IMR-90 (cell line): ENCODE data around the gene KAT2A.

ENCODE experiments used
- CEBPB ChIP-seq: IDR thresholded peaks from 2 replicates; pipeline ENCODE4 v1.6.1; 2012; ENCODE audit warnings: low read depth, low read length, improper control_type of control experiment
- FOS ChIP-seq: fragments of 150-350 bp; IDR thresholded peaks from 2 replicates; pipeline ENCODE4 v1.6.1; 2016; ENCODE audit warnings: low read depth, low read length
- MXI1 ChIP-seq: IDR thresholded peaks from 2 replicates; pipeline ENCODE4 v1.6.1; 2012; ENCODE audit warnings: low read depth, mild to moderate bottlenecking, low read length, moderate library complexity, borderline replicate concordance
- POLR2A ChIP-seq: IDR thresholded peaks from 2 replicates; pipeline ENCODE4 v1.6.1; 2012; ENCODE audit warnings: mild to moderate bottlenecking, low read depth, low read length
- RAD21 ChIP-seq: IDR thresholded peaks from 2 replicates; pipeline ENCODE4 v1.6.1; 2012; ENCODE audit warnings: low read length, improper control_type of control experiment
- SMC3 ChIP-seq: fragments of 150-350 bp; IDR thresholded peaks from 2 replicates; pipeline ENCODE4 v1.6.1; 2016; ENCODE audit warnings: low read depth, mild to moderate bottlenecking, antibody characterized with exemption, low read length, moderate library complexity
- USF2 ChIP-seq: fragments of 150-350 bp; IDR thresholded peaks from 2 replicates; pipeline ENCODE4 v1.6.1; 2017; ENCODE audit warnings: mild to moderate bottlenecking, antibody characterized with exemption, low read length, low read depth
- TF ChIP-seq, protein P1 (sequence below): conservative IDR thresholded peaks from 2 replicates; pipeline ENCODE4 v1.5.1; 2012; ENCODE audit warnings: mild to moderate bottlenecking, low read depth, low read length, improper control_type of control experiment
- TF ChIP-seq, protein P2 (sequence below): fragments of 150-350 bp; IDR thresholded peaks from 2 replicates; pipeline ENCODE4 v1.6.1; 2016; ENCODE audit warnings: low read depth, mild to moderate bottlenecking, low read length, moderate library complexity, borderline replicate concordance

DNA sequence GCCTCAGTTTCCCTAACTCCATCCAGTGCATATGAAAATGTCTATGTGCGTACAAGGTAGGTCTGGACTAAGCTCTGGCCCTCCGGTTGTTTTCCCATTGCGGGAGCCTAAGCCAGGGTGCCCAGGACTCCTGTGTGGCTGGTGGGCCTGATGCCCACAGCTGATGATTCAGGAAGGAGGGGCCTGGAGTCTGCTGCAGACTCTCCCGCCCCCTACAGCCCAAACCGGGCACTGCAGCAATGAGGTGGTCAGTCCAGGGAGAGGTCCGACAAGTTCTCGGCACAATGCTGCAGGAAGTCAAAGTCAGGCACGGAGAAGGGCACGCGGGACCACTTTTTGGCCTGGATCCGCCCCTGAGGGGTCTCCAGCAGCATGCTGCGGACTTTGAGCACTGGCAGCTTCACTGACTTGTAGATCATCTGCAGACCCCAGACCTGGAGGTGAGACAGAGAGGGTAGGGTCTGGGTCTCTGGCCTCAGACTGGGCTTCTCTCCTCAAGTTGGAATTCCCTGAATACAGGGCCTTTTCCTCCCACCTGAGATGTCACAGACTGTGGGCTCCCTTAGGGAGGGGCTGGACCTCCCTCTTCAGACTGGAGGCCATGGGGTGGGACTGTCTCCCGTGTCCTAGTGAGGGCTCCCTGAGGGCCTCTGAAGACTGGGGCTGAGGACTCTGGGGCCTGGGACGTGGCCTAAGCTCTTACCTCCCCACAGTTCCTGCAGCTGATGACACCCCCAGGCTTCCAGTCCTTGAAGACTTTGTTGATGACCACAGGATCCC, 19.5 kb downstream of the KAT2A start:
- TF ChIP-seq, protein P1, sequence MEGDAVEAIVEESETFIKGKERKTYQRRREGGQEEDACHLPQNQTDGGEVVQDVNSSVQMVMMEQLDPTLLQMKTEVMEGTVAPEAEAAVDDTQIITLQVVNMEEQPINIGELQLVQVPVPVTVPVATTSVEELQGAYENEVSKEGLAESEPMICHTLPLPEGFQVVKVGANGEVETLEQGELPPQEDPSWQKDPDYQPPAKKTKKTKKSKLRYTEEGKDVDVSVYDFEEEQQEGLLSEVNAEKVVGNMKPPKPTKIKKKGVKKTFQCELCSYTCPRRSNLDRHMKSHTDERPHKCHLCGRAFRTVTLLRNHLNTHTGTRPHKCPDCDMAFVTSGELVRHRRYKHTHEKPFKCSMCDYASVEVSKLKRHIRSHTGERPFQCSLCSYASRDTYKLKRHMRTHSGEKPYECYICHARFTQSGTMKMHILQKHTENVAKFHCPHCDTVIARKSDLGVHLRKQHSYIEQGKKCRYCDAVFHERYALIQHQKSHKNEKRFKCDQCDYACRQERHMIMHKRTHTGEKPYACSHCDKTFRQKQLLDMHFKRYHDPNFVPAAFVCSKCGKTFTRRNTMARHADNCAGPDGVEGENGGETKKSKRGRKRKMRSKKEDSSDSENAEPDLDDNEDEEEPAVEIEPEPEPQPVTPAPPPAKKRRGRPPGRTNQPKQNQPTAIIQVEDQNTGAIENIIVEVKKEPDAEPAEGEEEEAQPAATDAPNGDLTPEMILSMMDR = peak; percentile 88
- TF ChIP-seq USF2 (no peak), CEBPB (no peak), POLR2A (peak; percentile 43; the same call in 1 of the 2 replicates), FOS (no peak), MXI1 (no peak), SMC3 (peak; percentile 76), RAD21 (peak; percentile 84)
- TF ChIP-seq, protein P2, sequence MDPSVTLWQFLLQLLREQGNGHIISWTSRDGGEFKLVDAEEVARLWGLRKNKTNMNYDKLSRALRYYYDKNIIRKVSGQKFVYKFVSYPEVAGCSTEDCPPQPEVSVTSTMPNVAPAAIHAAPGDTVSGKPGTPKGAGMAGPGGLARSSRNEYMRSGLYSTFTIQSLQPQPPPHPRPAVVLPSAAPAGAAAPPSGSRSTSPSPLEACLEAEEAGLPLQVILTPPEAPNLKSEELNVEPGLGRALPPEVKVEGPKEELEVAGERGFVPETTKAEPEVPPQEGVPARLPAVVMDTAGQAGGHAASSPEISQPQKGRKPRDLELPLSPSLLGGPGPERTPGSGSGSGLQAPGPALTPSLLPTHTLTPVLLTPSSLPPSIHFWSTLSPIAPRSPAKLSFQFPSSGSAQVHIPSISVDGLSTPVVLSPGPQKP = no peak
